ENCODE data around the gene DMRT3.

The DMRT3 gene

DNA sequence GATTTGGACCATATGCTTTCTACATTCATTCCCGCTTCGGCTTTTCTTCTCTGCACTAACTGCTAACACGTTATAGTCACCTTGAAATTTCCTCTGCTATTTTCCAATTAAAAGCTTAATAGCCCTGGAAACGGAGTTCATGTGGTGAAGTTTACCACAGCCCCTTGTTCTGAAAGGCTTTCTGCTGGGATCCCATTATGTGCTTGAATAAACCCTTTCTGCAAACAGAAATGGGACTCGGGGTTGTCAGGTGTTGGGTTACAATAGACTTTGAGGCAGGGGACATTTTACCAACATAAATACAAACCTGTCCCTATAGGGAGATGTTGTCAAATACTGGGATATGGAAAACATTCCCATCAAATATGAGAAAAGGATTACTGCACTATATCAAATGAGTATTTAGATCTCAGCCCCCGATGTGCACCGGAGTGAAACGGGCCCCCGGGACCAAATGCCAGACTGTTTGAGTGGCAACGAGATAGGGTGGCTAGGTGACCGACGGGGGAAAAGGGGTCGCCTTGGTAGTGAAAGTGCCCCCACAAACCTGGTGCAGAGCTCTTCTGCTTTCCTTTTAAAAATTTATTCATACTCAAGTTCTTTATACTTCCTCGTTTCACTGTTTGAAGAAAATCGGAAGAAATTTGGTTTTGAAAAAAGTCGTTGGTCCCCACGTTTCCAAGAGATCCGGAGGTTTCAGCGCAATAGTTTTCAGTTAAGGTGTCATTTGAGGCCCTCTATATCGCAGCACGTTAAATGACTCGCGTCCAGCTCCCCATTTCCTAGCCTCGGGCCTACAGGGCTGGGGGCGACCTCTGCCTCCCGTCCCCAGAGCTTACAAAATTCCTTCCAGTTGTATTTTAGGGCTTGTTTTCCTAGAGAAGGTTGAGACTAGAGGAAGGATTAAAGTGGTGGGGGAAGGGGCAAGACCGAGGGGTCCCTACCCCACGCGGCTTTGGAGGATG, 2.1 kb upstream of the DMRT3 start:
- Histone ChIP-seq H3K27me3 (ENCODE audit: insufficient read depth, low read length, poor library complexity) (peaks cover 4% of the 10 kb centered on the region), H3K79me2 (ENCODE audit: insufficient read depth, low read length) (no peaks in the 10 kb centered on the region), H4K20me1 (ENCODE audit: insufficient read depth, low read length) (no peaks in the 10 kb centered on the region), H3K4me2 (ENCODE audit: insufficient read depth, low read length) (no peak overlapping the region), H3K36me3 (ENCODE audit: insufficient read depth, low read length) (no peaks in the 10 kb centered on the region), H3K4me1 (ENCODE audit: insufficient read depth, low read length) (no peaks in the 10 kb centered on the region), H3K9ac (ENCODE audit: low read depth, low read length) (no peak overlapping the region), H2AFZ (ENCODE audit: low read depth, low read length) (no peak overlapping the region), H3K4me3 (ENCODE audit: low read depth in 1 of 2, low read length in 2 of 2) (no peak overlapping the region), H3K27ac (ENCODE audit: low read length) (no peak overlapping the region), H3K9me3 (ENCODE audit: insufficient read depth, low read length, severe bottlenecking) (no peaks in the 10 kb centered on the region)
- ATAC-seq (ENCODE audit: insufficient read depth, low read depth) (no peak), DNase-seq (no peak)
- TF ChIP-seq, protein P1, sequence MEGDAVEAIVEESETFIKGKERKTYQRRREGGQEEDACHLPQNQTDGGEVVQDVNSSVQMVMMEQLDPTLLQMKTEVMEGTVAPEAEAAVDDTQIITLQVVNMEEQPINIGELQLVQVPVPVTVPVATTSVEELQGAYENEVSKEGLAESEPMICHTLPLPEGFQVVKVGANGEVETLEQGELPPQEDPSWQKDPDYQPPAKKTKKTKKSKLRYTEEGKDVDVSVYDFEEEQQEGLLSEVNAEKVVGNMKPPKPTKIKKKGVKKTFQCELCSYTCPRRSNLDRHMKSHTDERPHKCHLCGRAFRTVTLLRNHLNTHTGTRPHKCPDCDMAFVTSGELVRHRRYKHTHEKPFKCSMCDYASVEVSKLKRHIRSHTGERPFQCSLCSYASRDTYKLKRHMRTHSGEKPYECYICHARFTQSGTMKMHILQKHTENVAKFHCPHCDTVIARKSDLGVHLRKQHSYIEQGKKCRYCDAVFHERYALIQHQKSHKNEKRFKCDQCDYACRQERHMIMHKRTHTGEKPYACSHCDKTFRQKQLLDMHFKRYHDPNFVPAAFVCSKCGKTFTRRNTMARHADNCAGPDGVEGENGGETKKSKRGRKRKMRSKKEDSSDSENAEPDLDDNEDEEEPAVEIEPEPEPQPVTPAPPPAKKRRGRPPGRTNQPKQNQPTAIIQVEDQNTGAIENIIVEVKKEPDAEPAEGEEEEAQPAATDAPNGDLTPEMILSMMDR (IDR thresholded peaks at IDR 0.05; ENCODE audit: borderline replicate concordance, extremely low read depth, low read length, poor library complexity, severe bottlenecking), result no peak
- TF ChIP-seq EZH2 (IDR thresholded peaks at IDR 0.05; ENCODE audit: borderline replicate concordance, low read depth, low read length, severe bottlenecking), result no peak

GRCh38 chr9:974996-975739, 1.3 kb upstream of the DMRT3 start:
- Histone ChIP-seq H3K4me1 (ENCODE audit: insufficient read depth, low read length) (no peaks in the 10 kb centered on the region), H3K79me2 (ENCODE audit: insufficient read depth, low read length) (no peaks in the 10 kb centered on the region), H3K36me3 (ENCODE audit: insufficient read depth, low read length) (no peaks in the 10 kb centered on the region), H3K9me3 (ENCODE audit: insufficient read depth, low read length, severe bottlenecking) (no peaks in the 10 kb centered on the region), H3K4me3 (ENCODE audit: low read depth in 1 of 2, low read length in 2 of 2) (no peak overlapping the region), H3K27me3 (ENCODE audit: insufficient read depth, low read length, poor library complexity) (peaks cover 4% of the 10 kb centered on the region), H3K27ac (ENCODE audit: low read length) (no peak overlapping the region), H3K9ac (ENCODE audit: low read depth, low read length) (no peak overlapping the region), H3K4me2 (ENCODE audit: insufficient read depth, low read length) (no peak overlapping the region), H4K20me1 (ENCODE audit: insufficient read depth, low read length) (no peaks in the 10 kb centered on the region), H2AFZ (ENCODE audit: low read depth, low read length) (no peak overlapping the region)
- ATAC-seq (ENCODE audit: insufficient read depth, low read depth) (no peak), DNase-seq (no peak)
- TF ChIP-seq, protein P1 (IDR thresholded peaks at IDR 0.05; ENCODE audit: borderline replicate concordance, extremely low read depth, low read length, poor library complexity, severe bottlenecking), result no peak
- TF ChIP-seq EZH2 (IDR thresholded peaks at IDR 0.05; ENCODE audit: borderline replicate concordance, low read depth, low read length, severe bottlenecking), result no peak

- no peak overlapping the region for H3K4me2 ChIP-seq (ENCODE audit: insufficient read depth, low read length)
Observed at GRCh38 chr9:975740-976257, 656 bp upstream of the DMRT3 start.

More at GRCh38 chr9:975740-976257, 656 bp upstream of the DMRT3 start:
- H3K27me3 ChIP-seq (ENCODE audit: insufficient read depth, low read length, poor library complexity), result peaks cover 6% of the 10 kb centered on the region
- DNase-seq (no peak), ATAC-seq (ENCODE audit: insufficient read depth, low read depth) (no peak)
- no peak overlapping the region for H3K4me3 ChIP-seq (ENCODE audit: low read depth in 1 of 2, low read length in 2 of 2)
- no peaks in the 10 kb centered on the region for H4K20me1 ChIP-seq (ENCODE audit: insufficient read depth, low read length)
- no peak overlapping the region for H3K27ac ChIP-seq (ENCODE audit: low read length)
- TF ChIP-seq, protein P1 (IDR thresholded peaks at IDR 0.05; ENCODE audit: borderline replicate concordance, extremely low read depth, low read length, poor library complexity, severe bottlenecking), result no peak
- no peak for TF ChIP-seq EZH2 (IDR thresholded peaks at IDR 0.05; ENCODE audit: borderline replicate concordance, low read depth, low read length, severe bottlenecking)
- H3K4me1 ChIP-seq (ENCODE audit: insufficient read depth, low read length), result no peaks in the 10 kb centered on the region
- H3K9me3 ChIP-seq (ENCODE audit: insufficient read depth, low read length, severe bottlenecking), result no peaks in the 10 kb centered on the region
- no peak overlapping the region for H2AFZ ChIP-seq (ENCODE audit: low read depth, low read length)
- H3K9ac ChIP-seq (ENCODE audit: low read depth, low read length), result no peak overlapping the region
- H3K79me2 ChIP-seq (ENCODE audit: insufficient read depth, low read length), result no peaks in the 10 kb centered on the region
- no peaks in the 10 kb centered on the region for H3K36me3 ChIP-seq (ENCODE audit: insufficient read depth, low read length)
